ENCODE measurements around the gene NPTX1.

Gene NPTX1

DNA sequence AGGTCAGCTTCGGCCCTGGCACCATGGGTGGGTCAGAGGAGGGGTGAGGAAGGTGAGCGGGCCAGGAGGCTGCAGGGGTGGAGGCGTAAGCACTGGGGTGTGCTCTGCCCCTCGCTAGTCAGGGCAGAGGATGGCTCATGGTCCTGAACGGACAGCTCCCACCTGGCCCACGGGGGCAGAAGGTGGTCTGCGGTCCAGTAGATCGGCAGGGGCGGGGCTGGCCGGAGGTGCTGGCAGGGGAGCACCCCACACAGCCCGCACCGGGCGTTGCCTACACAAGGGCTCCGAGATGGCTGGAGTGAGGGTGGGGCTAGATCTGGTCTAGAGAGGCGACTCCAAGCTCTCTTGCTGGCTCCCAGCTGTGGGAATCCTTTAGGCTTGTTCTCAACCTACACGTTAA is 8.2 kb downstream of the NPTX1 start:
- Histone ChIP-seq H3K9me3 (ENCODE audit: insufficient read depth, low read length, severe bottlenecking) (no peaks in the 10 kb centered on the region), H3K4me3 (ENCODE audit: low read depth in 1 of 2, low read length in 2 of 2) (no peak overlapping the region), H3K79me2 (ENCODE audit: insufficient read depth, low read length) (no peaks in the 10 kb centered on the region), H3K36me3 (ENCODE audit: insufficient read depth, low read length) (no peaks in the 10 kb centered on the region), H3K27ac (ENCODE audit: low read length) (no peak overlapping the region), H3K4me2 (ENCODE audit: insufficient read depth, low read length) (no peak overlapping the region), H3K27me3 (ENCODE audit: insufficient read depth, low read length, poor library complexity) (no peaks in the 10 kb centered on the region), H3K9ac (ENCODE audit: low read depth, low read length) (no peak overlapping the region), H2AFZ (ENCODE audit: low read depth, low read length) (no peak overlapping the region), H4K20me1 (ENCODE audit: insufficient read depth, low read length) (no peaks in the 10 kb centered on the region), H3K4me1 (ENCODE audit: insufficient read depth, low read length) (no peaks in the 10 kb centered on the region)
- ATAC-seq (ENCODE audit: insufficient read depth, low read depth) (0 out of 3 replicates have a peak, but pooled peaks have one; percentile 45), DNase-seq (no peak)
- no peak for TF ChIP-seq EZH2 (IDR thresholded peaks at IDR 0.05; ENCODE audit: borderline replicate concordance, low read depth, low read length, severe bottlenecking)
- no peak for TF ChIP-seq CTCF (IDR thresholded peaks at IDR 0.05; ENCODE audit: borderline replicate concordance, extremely low read depth, low read length, poor library complexity, severe bottlenecking)

- H2AFZ ChIP-seq (ENCODE audit: low read depth, low read length): no peak overlapping the region
- H3K27me3 ChIP-seq (ENCODE audit: insufficient read depth, low read length, poor library complexity): no peaks in the 10 kb centered on the region
- no peak overlapping the region for H3K9ac ChIP-seq (ENCODE audit: low read depth, low read length)
- DNase-seq: no peak
- no peak overlapping the region for H3K4me3 ChIP-seq (ENCODE audit: low read depth in 1 of 2, low read length in 2 of 2)
- no peaks in the 10 kb centered on the region for H3K4me1 ChIP-seq (ENCODE audit: insufficient read depth, low read length)
- no peak overlapping the region for H3K4me2 ChIP-seq (ENCODE audit: insufficient read depth, low read length)
- no peaks in the 10 kb centered on the region for H3K36me3 ChIP-seq (ENCODE audit: insufficient read depth, low read length)
- no peak overlapping the region for H3K27ac ChIP-seq (ENCODE audit: low read length)
- no peaks in the 10 kb centered on the region for H4K20me1 ChIP-seq (ENCODE audit: insufficient read depth, low read length)
- no peaks in the 10 kb centered on the region for H3K79me2 ChIP-seq (ENCODE audit: insufficient read depth, low read length)
- no peaks in the 10 kb centered on the region for H3K9me3 ChIP-seq (ENCODE audit: insufficient read depth, low read length, severe bottlenecking)
- TF ChIP-seq EZH2 (IDR thresholded peaks at IDR 0.05; ENCODE audit: borderline replicate concordance, low read depth, low read length, severe bottlenecking) (no peak), CTCF (IDR thresholded peaks at IDR 0.05; ENCODE audit: borderline replicate concordance, extremely low read depth, low read length, poor library complexity, severe bottlenecking) (no peak)
- no peak for ATAC-seq (ENCODE audit: insufficient read depth, low read depth)
Observed at GRCh38 chr17:80466188-80466705, 10.2 kb downstream of the NPTX1 start.

DNA sequence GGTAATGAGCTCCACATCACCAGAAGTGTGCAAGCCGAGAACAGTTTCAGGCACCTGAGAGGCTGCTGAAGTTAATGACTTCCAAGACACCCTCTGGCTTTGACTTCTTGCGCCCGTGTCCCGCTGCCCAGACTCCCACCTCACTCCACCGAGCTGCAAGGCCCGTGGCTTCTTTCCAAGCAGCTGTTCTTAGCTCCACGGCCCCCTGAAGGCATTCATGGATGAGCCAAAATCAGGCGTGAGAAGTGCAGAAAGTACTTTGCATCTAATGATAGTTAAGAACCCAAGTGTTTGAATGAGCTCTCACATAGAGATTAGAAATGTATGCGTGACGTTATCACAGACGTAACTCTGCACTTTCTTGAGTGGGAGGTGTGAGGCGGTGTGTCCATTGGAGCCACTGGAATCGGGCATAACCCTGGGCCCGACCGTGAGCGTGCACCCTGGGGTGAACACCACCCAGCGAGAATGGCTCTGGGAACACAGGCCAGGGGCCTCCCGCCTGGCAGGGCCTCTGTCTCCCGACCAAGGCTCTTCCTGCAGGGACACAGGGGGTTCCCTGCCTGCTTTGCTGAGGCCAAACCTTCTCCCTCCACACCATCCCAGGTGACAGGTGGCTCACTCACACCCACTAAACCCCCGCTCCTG is 11.0 kb downstream of the NPTX1 start:
- H3K4me3 ChIP-seq (ENCODE audit: low read depth in 1 of 2, low read length in 2 of 2): no peak overlapping the region
- H3K4me2 ChIP-seq (ENCODE audit: insufficient read depth, low read length): no peak overlapping the region
- ATAC-seq (ENCODE audit: insufficient read depth, low read depth): no peak
- no peaks in the 10 kb centered on the region for H3K9me3 ChIP-seq (ENCODE audit: insufficient read depth, low read length, severe bottlenecking)
- DNase-seq: no peak
- no peak overlapping the region for H2AFZ ChIP-seq (ENCODE audit: low read depth, low read length)
- H3K36me3 ChIP-seq (ENCODE audit: insufficient read depth, low read length): no peaks in the 10 kb centered on the region
- H3K9ac ChIP-seq (ENCODE audit: low read depth, low read length): no peak overlapping the region
- no peaks in the 10 kb centered on the region for H4K20me1 ChIP-seq (ENCODE audit: insufficient read depth, low read length)
- no peak overlapping the region for H3K27ac ChIP-seq (ENCODE audit: low read length)
- TF ChIP-seq EZH2 (IDR thresholded peaks at IDR 0.05; ENCODE audit: borderline replicate concordance, low read depth, low read length, severe bottlenecking) (no peak), CTCF (IDR thresholded peaks at IDR 0.05; ENCODE audit: borderline replicate concordance, extremely low read depth, low read length, poor library complexity, severe bottlenecking) (no peak)
- H3K4me1 ChIP-seq (ENCODE audit: insufficient read depth, low read length): no peaks in the 10 kb centered on the region
- H3K27me3 ChIP-seq (ENCODE audit: insufficient read depth, low read length, poor library complexity): no peaks in the 10 kb centered on the region
- no peaks in the 10 kb centered on the region for H3K79me2 ChIP-seq (ENCODE audit: insufficient read depth, low read length)
